HG02840 (cell line): ENCODE data around the gene ING4.
A peak's percentile ranks its signal among the peaks of the same experiment; 100 is the strongest.
"Not testable (repeated sequence)": the region's sequence is repeated elsewhere in the genome, so short reads cannot be mapped to it uniquely, and the experiment has no call there.

Source experiments
- ATAC-seq: cut with Tn5 transposase; IDR thresholded peaks from one replicate; pipeline ENCODE4 v1.9.1; 2021; ENCODE audit warnings: mild to moderate bottlenecking, moderate library complexity, moderate number of reproducible peaks; ENCODE audit not compliant: unreplicated experiment, low FRiP score

The ING4 gene

GRCh38 chr12:6662906-6663742, at the start of gene ING4:
TSS of gene ING4 (minus strand) at chr12:6663119. CDS start at chr12:6663101, 18 bp downstream.
- ATAC-seq = peak; percentile 98

DNA sequence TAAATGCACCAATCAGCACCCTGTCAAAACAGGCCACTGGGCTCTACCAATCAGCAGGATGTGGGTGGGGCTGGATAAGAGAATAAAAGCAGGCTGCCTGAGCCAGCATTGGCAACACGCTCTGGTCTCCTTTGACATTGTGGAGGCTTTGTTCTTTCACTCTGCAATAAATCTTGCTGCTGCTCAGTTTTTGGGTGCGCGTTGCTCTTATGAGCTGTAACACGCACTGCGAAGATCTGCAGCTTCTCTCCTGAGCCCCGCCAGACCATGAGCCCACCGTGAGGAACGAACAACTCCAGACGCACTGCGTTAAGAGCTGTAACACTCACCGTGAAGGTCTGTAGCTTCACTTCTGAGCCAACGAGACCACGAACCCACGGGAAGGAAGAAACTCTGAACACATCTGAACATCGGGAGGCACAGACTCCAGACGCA, 46.1 kb upstream of the ING4 start:
- no peak for ATAC-seq

DNA sequence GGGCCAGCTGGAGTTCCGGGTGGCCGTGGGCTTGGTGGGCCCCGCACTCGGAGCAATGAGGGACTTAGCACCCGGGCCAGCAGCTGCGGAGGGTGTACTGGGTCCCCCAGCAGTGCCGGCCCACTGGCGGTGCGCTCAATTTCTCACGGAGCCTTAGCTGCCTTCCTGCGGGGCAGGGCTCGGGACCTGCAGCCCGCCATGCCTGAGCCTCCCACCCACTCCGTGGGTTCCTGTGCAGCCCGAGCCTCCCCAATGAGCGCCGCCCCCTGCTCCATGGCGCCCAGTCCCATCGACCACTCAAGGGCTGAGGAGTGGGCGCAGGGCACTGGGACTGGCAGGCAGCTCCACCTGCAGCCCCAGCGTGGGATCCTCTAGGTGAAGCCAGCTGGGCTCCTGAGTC, 45.4 kb upstream of the ING4 start:
- ATAC-seq = not testable (repeated sequence)

DNA sequence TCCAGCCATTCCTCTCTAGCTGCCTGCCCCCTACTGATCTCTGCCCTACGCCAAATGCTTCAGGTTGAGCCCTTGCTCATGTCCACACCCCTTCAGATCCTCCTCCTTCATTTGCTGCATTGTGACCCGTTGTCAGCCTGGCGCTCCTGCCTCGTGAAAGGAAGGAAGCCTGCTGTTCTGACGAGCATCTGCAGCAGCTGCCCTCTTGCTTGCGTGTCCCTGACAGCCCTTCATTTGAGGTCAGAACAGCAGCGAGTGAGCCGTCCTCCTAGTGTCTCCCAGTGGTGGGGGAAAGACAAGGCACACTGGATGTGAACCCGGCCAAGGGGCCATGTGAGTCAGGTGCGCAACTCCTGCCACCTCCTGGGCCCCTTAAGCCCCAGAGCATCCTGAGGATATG, 40.7 kb upstream of the ING4 start:
- ATAC-seq = no peak

GRCh38 chr12:6701078-6701768, 38.3 kb upstream of the ING4 start:
- ATAC-seq = no peak

DNA sequence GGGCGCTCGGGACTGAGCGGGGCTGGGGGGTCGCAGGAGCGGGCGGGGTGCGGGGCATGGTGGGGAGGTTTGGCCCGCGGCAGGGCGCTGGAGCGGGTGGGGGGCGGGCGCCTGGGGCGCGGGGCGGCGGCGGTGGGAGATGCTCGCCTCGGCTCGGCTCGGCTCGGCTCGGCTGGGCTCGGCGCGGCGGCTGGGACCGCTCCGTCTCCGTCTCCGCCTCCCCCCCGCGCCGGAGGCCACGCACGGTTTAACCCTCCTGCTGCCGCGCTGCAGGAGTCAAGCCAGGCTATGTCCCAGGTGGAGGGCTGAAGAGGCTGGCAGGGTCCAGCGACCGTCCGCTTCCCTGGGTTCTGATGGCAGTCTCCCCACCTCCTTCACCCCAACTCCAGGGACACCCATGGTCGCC, 37.7 kb upstream of the ING4 start, which contains the start of gene PIANP:
TSS of gene PIANP (minus strand) at position 170 of the 406 bp plus-strand sequence. CDS start 2,754 bp downstream, outside the sequence.
- no peak for ATAC-seq

DNA sequence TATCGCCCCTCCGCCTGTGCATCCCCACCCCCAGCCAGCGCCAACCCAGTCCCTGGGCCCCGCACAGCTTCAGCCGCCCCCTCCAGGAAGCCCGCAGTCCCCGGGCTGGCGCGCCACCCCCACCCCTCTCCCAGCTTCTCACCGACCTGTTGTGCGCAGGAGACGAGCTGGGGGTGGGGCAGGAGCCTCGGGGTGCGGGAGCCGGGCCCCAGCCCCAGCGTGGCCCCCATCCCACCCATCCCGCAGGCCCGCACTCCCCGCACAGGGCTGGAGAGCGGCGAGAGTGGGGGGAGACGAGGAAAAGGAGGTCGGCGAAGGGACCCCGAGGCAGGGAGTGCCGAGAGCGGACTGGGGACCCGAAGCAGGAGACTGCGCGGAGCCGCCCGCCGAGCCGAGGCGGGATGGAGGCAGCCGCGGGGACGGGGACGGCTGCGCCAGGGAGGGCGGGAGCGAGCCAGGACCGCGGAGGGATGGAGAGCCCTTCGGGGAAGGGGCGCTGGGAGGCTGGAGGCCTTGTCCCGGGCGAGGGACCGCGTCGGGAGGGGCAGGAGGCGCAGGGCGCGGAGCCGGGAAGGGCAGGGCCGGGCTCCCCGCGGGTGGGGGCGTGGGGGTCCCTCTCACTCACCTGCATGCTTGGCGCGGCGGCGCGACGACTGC, 37.2 kb upstream of the ING4 start:
- no peak for ATAC-seq

GRCh38 chr12:6699259-6699988, 36.5 kb upstream of the ING4 start:
- ATAC-seq = no peak

DNA sequence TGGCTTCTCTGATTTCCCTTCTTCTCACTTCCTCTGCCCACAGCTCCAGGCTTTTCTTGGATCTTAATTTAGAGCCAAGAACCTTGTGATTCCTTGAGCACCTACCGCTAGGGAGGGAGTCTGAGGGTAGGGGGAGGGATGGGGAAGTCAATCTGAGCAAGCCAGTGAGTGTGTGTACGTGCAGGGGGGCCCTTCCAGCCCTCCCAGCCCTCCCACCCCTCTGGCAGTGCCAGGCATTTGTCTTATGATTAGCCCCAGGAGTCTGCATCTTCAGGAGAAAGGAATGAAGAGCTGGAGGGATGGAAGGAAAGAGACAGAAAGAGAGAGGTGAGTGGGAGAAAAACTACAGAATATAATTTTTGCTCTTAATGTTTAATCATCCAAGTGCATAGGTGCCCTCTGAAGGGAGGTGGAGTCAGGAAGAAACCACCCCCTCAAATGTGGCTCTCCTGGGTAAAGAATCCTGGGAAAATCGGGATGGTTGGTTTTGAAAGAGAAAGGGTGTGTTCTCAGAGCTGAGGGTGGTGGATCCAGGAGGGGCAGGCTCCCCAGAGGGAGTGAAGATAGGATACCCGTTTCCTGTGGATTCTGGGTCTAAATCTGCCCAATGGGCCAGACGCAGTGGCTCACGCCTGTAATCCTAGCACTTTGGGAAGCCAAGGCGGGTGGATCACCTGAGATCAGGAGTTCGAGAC, 35.6 kb upstream of the ING4 start:
- no peak for ATAC-seq

DNA sequence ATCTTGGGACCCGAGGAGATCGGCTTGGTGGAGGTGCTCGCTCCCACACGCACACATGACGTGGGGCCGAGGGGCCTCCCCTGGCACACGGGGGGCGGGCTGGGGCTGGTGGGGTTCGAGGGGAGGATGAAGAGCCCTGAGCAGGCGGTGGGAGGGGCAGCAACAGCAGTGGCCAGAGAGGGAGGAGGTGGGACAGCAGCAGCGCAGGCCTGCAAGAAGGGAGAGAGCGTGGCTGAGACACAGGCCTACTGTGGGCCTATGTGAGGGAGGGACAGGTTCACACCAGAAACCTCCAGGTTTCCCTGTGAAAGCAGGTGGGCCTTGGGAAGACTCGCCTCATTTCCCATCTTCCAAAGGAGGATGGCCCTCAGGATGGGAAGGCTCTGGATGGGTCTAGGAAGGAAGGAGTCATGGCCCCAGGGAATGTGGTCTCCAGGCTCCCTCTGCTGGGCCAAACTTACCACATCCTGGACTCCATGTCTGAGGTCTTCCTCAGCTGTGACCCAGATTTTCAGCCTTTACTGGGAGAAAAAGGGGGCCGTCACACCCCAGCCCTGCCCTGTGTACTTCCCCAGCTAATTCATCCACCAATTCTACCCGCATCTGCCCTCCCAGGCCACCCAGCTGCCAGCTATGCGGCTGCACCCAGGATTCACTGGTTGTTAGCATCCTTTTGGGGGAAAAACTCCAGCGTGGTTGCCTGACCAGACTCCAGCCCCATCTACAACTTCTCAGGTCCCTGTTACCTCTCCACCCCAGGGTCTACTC, 34.8 kb upstream of the ING4 start:
- ATAC-seq = no peak

GRCh38 chr12:6696690-6697583, 34.0 kb upstream of the ING4 start:
- ATAC-seq = no peak

- no peak for ATAC-seq
Measured at GRCh38 chr12:6695313-6696045, 32.6 kb upstream of the ING4 start.

DNA sequence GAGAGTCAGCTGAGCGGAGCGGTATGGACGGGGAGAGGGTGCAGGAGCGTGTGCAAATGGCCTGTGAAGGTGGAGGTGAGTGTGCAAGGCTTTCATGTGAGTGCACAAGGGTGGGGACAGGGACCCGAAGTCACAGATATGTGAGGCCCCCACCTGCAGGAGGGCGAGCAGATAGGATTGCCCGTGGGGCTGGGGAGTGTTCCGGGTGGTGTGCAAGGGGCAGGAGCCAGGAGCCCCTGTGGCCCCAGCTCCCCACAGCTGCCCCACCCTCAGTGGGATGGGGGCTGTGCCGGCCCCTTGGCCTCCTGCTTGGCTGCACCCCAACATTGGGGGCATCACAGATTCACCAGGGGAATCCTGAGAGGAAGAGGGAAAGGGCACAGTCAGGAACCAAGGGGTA, 31.8 kb upstream of the ING4 start:
- no peak for ATAC-seq

DNA sequence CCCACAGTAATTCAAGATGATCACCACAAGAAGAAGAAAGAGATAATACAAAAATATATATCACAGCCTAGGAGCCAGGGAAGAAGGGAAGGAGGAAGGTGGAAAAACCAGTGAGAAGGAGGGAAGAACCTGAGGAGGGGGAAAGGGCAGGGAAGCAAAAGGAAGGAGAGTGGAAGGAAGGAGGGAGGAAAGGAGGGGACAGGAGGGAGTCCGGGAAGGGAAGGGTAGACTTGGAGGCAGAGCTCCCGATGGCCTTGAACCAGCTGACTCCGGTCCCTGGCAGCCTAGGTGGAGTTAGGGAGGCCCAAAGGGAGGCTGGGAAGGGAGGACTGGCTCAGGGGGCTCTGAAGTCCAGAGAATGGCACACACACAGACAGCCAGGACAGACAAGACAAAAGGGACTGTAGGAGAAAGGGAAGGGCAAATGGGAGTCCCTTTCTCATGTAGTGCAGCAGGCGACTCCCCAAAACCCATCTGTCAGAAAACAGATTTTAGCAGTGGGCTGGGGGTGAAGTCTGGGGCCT, 31.0 kb upstream of the ING4 start:
- ATAC-seq = no peak

DNA sequence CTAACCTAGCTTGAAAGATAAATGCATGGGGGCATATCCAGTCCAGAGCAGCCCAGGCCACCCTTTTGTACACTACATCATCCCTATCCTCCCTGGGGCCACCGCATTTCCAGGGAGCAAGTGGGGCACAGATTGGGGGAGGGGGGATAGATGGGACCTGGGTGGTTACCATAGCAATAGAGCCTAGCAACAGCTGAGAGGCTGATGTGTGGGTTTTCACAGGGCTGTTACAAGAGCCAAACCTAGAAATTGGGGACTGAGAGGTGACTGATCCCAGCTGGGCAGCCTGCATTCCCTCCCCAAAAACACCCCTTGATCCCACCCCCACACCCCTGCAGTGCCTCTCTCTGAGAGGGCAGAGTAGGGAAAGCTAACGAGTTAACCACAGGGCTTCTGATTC, 30.0 kb upstream of the ING4 start:
- no peak for ATAC-seq

DNA sequence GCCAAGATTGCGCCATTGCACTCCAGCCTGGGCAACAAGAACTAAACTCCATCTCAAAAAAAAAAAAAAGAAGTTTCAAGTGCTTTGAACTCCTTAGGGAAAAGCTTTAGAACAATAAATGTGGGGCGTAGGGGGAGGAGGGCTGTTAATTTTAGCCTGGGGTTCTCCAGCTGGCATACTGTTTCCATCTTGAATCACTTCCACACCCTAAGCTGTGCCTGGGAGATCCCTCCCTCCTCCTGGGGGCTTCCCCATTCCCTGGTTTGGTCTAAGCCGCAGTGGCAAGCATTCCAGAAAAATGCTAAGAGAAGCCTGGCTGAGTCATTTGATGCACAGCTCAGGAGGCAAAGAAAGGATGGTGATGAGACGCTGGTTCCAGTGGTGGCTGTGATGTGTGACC, 28.6 kb upstream of the ING4 start:
- no peak for ATAC-seq
